ENCODE data around the gene SYF2. TPM values are rescaled to one million over a fixed set of nuclear protein-coding genes. Genes with fewer than 3 reads are reported as not detected.

Gene SYF2
- total RNA-seq, 1 donor from 2014 or later, result 80.7 TPM

- Histone ChIP-seq H3K36me3 (ENCODE audit: control insufficient read depth, insufficient read depth, low read length) (no peaks in the 10 kb centered on the region), H3K4me3 (ENCODE audit: low read depth, low read length) (no peak overlapping the region), H3K27me3 (ENCODE audit: control insufficient read depth, insufficient read depth, low read length) (no peaks in the 10 kb centered on the region)
- TF ChIP-seq, protein P1, sequence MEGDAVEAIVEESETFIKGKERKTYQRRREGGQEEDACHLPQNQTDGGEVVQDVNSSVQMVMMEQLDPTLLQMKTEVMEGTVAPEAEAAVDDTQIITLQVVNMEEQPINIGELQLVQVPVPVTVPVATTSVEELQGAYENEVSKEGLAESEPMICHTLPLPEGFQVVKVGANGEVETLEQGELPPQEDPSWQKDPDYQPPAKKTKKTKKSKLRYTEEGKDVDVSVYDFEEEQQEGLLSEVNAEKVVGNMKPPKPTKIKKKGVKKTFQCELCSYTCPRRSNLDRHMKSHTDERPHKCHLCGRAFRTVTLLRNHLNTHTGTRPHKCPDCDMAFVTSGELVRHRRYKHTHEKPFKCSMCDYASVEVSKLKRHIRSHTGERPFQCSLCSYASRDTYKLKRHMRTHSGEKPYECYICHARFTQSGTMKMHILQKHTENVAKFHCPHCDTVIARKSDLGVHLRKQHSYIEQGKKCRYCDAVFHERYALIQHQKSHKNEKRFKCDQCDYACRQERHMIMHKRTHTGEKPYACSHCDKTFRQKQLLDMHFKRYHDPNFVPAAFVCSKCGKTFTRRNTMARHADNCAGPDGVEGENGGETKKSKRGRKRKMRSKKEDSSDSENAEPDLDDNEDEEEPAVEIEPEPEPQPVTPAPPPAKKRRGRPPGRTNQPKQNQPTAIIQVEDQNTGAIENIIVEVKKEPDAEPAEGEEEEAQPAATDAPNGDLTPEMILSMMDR (IDR thresholded peaks at IDR 0.05; ENCODE audit: insufficient read depth, low read length, poor library complexity, severe bottlenecking), result no peak
- no peak for DNase-seq (ENCODE audit: low read depth)
These were observed 24.9 kb upstream of the SYF2 start for GRCh38 chr1:25257196-25257595.

GRCh38 chr1:25256578-25256965 lies 24.3 kb upstream of the SYF2 start:
- DNase-seq (ENCODE audit: low read depth), result no peak
- Histone ChIP-seq H3K4me3 (ENCODE audit: low read depth, low read length) (no peak overlapping the region), H3K27me3 (ENCODE audit: control insufficient read depth, insufficient read depth, low read length) (no peaks in the 10 kb centered on the region), H3K36me3 (ENCODE audit: control insufficient read depth, insufficient read depth, low read length) (no peaks in the 10 kb centered on the region)
- TF ChIP-seq, protein P1 (IDR thresholded peaks at IDR 0.05; ENCODE audit: insufficient read depth, low read length, poor library complexity, severe bottlenecking), result no peak

DNA sequence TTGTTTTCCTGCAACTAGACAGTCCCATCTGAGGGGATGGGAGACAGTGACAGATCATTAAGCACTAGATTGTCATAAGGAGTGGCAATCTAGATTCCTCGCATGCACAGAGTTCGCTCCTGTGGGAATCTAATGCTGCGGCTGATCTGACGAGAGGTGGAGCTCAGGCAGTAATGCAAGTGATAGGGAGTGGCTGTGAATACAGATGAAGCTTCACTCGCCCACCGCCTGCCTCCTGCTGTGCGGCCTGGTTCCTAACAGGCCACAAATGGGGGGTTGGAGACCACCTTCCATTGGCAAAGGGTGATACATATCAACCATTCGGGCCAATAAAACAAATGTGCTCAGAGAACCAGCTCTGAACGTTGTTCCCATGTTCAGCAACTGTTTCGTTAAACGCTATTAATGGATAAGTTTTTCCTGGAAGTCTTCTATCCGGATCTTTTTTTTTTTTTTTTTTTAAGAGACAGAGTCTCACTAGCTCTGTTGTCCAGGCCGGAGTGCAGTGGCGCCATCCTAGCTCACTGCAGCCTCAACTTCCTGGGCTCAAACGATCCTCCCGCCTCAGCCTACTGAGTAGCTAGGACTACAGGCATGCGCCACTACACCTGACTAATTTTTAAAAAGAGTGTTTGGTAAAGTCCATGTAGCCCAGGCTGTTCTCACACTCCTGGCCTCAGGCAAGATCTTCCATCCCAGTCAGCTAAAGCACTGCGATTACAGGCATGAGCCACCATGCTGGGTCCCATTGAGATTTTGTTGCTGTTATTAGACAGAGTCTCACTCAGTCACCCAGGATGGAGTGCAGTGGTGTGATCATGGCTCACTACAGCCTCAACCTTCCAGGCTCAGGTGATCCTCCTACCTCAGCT lies 23.6 kb upstream of the SYF2 start:
- Histone ChIP-seq H3K27me3 (ENCODE audit: control insufficient read depth, insufficient read depth, low read length) (no peaks in the 10 kb centered on the region), H3K36me3 (ENCODE audit: control insufficient read depth, insufficient read depth, low read length) (no peaks in the 10 kb centered on the region), H3K4me3 (ENCODE audit: low read depth, low read length) (no peak overlapping the region)
- no peak for DNase-seq (ENCODE audit: low read depth)
- TF ChIP-seq, protein P1 (IDR thresholded peaks at IDR 0.05; ENCODE audit: insufficient read depth, low read length, poor library complexity, severe bottlenecking), result no peak

DNA sequence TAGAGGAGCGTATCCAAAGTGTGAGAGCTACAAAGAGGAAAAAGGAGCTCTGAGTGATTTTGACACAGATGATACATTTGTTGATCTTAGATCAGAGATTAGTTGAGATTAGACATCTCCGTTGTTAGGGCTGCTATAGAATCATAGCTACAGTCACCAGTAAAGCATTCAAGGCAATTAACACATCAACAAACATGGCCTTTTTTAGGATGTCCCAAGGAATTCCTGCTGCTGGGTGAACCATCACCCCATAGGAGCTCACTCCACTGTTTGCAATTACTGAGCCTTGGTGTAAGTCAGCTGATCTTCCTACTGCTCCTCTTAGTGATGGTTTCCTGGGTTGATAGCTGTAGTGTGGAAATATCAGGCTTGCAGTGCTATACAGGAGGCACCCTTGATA lies 21.6 kb upstream of the SYF2 start:
- Histone ChIP-seq H3K27me3 (ENCODE audit: control insufficient read depth, insufficient read depth, low read length) (no peaks in the 10 kb centered on the region), H3K36me3 (ENCODE audit: control insufficient read depth, insufficient read depth, low read length) (no peaks in the 10 kb centered on the region), H3K4me3 (ENCODE audit: low read depth, low read length) (no peak overlapping the region)
- TF ChIP-seq, protein P1 (IDR thresholded peaks at IDR 0.05; ENCODE audit: insufficient read depth, low read length, poor library complexity, severe bottlenecking), result no peak
- DNase-seq (ENCODE audit: low read depth), result no peak

DNA sequence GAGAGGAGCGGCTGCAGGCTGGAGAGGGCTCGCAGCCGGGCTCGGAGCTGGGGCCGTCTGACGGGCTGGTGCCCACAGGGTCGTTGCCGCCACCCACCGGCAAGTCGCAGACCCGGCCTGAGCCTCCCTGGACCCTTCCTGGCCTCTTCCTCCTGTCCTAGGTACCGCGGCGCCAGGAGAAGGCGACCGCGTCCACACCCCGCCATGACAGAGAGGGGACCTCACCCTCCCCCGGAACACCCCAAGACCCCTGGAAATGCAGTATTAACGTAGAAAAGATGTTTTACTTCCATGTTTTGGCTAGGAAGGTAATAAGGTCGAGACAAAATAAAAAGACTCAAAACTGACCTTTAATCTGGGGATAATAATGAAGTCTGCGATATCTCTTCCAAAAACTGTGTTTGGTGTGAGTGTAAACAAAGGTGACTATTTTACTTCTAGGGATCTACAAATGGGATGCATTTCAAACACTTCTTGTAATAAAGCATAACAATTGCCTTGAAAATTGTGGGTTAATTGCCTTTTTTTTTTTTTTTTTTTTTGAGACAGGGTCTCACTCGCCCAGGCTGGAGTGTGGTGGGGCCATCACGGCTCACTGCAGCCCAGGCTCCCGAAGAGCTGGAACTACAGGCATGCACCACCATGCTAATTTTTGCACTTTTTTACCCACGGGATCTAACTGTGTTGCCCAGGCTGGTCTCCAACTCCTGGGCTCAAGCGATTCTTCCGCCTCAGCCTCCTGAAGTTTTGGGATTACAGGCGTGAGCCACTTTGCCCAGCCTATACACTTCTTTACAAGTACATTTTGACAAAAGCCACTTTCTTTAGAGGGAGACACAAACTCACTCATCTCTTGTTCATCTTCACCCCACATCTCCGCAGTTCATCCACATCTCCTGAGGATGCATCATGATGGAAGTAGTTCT lies 15.8 kb upstream of the SYF2 start:
- TF ChIP-seq, protein P1 (IDR thresholded peaks at IDR 0.05; ENCODE audit: insufficient read depth, low read length, poor library complexity, severe bottlenecking), result peak; percentile 31
- no peaks in the 10 kb centered on the region for H3K27me3 ChIP-seq (ENCODE audit: control insufficient read depth, insufficient read depth, low read length)
- DNase-seq (ENCODE audit: low read depth), result no peak
- H3K4me3 ChIP-seq (ENCODE audit: low read depth, low read length), result peak overlapping the region; percentile 93
- peaks cover 2% of the 10 kb centered on the region for H3K36me3 ChIP-seq (ENCODE audit: control insufficient read depth, insufficient read depth, low read length)

Data from kidney epithelial cell (primary cell).